Lower leg skin (tissue), 4 donors: ENCODE measurements around the gene TMEM132D. TPM values are rescaled to one million over a fixed set of nuclear protein-coding genes. Genes with fewer than 3 reads are reported as not detected.

Source experiments
- DNase-seq, 2 donors: peaks; one replicate each; pipeline ENCODE4 v3.0.0-alpha.2; 2019; ENCODE audit warnings: low spot score in 2 of 2
- H3K4me3 ChIP-seq: fragments of 200-600 bp; sonication (generic); 2 replicates; pipeline ENCODE4 v1.5.1; 2017; ENCODE audit warnings: mild to moderate bottlenecking, low read depth; ENCODE audit not compliant: poor library complexity, severe bottlenecking
- CTCF ChIP-seq, 3 donors: fragments of 450-650 bp; IDR thresholded peaks; one replicate each; pipeline ENCODE4 v1.5.1; 2016; ENCODE audit warnings: antibody characterized with exemption in 3 of 3, mild to moderate bottlenecking in 3 of 3, moderate library complexity in 2 of 3
- POLR2A ChIP-seq, 2 donors: fragments of 450-650 bp; IDR thresholded peaks; one replicate each; pipeline ENCODE4 v1.6.1; 2016 to 2017; ENCODE audit warnings: antibody characterized with exemption in 2 of 2, mild to moderate bottlenecking in 1 of 2, moderate library complexity in 1 of 2
- WGBS, 2 donors: methylation state at CpG; one replicate each; pipeline ENCODE4 v1.1.5; 2018; 5-methylcytosine and 5-hydroxymethylcytosine counted together
- intact Hi-C: fragments of 100-400 bp; cut with DNase I; formaldehyde crosslinking; loops from one replicate; pipeline ENCODE4 v1.15.0; 2023; ENCODE audit warnings: low total_unique reads
- total RNA-seq, 4 donors: library from RNA; depleted of rRNA; stranded (reverse); fragments of >200 nt; gene quantifications; one replicate each; pipeline ENCODE4 v1.1.0, GENCODE V29; 2016

TMEM132D gene
- total RNA-seq, 4 donors from 2014 or later = not detected

DNA sequence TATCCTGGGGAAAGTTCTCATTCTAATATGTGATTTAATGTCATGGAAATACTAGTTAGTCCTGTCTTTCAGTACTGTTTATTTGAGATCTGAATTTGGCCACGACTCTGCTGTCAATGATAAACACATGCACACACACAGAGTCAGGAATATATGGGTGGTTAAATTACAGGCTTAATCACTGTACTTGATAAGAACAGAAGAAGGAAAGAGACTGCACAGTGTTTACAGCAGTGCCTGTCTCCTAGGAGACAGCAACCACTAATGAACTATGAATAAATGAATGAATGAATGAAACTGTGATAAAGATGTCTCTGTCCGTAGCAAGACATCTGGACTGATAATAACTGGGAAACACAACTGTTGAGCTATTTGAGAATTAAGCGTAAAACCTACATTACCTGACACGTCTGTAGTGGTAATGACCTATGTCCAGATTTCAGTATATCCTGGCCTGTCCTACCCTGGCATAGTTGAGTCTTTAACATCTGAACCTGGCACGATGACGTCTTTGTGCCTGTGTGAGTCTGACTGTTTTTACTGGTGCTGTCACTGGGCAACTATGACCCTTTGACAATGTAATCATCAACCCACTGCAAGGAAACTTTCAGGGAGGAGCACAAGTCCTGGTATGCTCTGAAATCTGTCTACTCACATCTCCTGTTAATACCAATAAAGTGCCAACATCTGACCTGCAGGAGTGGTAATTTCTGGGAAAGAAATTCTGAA lies 524.6 kb downstream of the TMEM132D start:
- no peak for DNase-seq
- WGBS, 2 donors = 72 to 73% methylated on average over 6 of the region's 6 CpGs
- no peak for TF ChIP-seq POLR2A (IDR thresholded peaks at IDR 0.05)
- intact Hi-C loops = no loop called here
- no peak overlapping the region for H3K4me3 ChIP-seq

DNA sequence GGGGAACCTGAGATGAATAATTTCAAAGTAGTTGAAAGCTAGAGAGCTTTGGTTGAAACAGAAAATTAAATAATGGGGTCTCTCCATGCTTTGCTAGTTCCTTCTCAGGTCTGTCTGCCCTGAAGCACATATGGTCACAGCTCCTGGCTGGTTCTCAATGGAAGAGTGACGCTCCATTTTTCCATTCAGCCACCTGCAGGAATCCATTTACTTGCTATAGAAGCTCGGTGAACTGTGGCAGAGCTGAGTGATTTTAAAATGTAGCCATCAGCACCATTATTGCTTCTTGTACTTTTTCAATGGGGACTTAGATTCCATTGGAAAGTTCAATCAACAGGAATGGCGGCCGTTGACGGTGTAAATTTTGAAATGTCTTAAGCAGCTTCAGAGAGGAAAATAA lies 525.3 kb downstream of the TMEM132D start:
- TF ChIP-seq CTCF (IDR thresholded peaks at IDR 0.05) (no peak), POLR2A (IDR thresholded peaks at IDR 0.05) (no peak)
- intact Hi-C loops = no loop called here
- H3K4me3 ChIP-seq = no peak overlapping the region
- DNase-seq = no peak
- 77 to 83% methylated on average over 5 of the region's 5 CpGs for WGBS, 2 donors

GRCh38 chr12:129373746-129374145 lies 530.1 kb downstream of the TMEM132D start:
- TF ChIP-seq CTCF (IDR thresholded peaks at IDR 0.05) (no peak), POLR2A (IDR thresholded peaks at IDR 0.05) (no peak)
- intact Hi-C loops = no loop called here
- DNase-seq = no peak
- H3K4me3 ChIP-seq = no peak overlapping the region
- WGBS, 2 donors = 62 to 68% methylated on average over 4 of the region's 4 CpGs

DNA sequence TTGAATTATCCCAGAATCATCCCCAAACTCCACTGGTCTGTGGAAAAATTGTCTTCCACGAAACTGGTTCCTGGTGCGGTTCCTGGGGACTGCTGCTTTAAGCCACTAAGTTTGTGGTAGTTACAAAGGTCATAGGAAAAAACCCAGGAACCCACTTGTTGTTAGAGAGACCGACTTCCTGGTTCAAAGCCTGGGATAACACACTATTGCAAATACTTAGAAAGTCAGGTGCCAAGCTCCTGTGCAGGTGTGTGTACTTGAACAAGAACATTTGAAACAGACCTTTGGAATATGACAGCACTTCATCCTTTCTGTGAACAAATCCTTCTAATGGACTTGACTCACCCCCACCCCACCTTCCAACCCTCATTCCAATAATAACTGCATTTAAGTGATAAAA lies 530.9 kb downstream of the TMEM132D start:
- WGBS, 2 donors = 38 to 82% methylated on average over 3 of the region's 3 CpGs

DNA sequence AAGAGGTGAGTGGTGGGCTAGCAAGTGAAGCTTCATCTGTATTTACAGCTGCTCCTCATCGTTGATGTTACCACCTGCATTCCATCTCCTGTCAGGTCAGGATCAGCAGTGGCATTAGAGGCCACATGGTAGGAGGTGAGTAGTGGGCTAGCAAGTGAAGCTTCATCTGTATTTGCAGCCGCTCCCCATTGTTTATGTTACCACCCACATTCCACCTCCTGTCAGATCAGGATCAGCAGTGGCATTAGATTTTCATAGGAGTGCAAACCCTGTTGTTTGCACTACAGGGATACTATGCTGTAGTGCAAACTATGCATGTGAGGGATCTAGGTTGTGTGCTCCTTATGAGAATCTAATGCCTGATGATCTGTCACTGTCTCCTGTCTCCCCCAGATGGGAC lies 531.5 kb downstream of the TMEM132D start:
- intact Hi-C loops = no loop called here
- 70 to 88% methylated on average over 2 of the region's 2 CpGs for WGBS, 2 donors

More for the DNA sequence above, 530.9 kb downstream of the TMEM132D start:
- no peak for DNase-seq
- no peak overlapping the region for H3K4me3 ChIP-seq
- intact Hi-C loops = no loop called here
- TF ChIP-seq POLR2A (IDR thresholded peaks at IDR 0.05) (no peak), CTCF (IDR thresholded peaks at IDR 0.05) (no peak)

GRCh38 chr12:129371268-129371667 lies 532.6 kb downstream of the TMEM132D start:
- intact Hi-C loops = no loop called here
- DNase-seq = no peak
- TF ChIP-seq POLR2A (IDR thresholded peaks at IDR 0.05) (no peak), CTCF (IDR thresholded peaks at IDR 0.05) (peak in 1 of 3 donors; percentile 35)
- H3K4me3 ChIP-seq = no peak overlapping the region
- WGBS, 2 donors = 75 to 87% methylated on average over 4 of the region's 4 CpGs

More for the DNA sequence above, 531.5 kb downstream of the TMEM132D start:
- TF ChIP-seq CTCF (IDR thresholded peaks at IDR 0.05) (no peak), POLR2A (IDR thresholded peaks at IDR 0.05) (no peak)
- no peak for DNase-seq
- no peak overlapping the region for H3K4me3 ChIP-seq
